DND-41 (cell line): ENCODE data around the gene C12orf75.

Experiments used
- ATAC-seq: fragments of 200-7000 bp; cut with Tn5 transposase; 3 replicates; pipeline ENCODE4 v1.9.1; 2021; ENCODE audit warnings: low read depth; ENCODE audit not compliant: insufficient read depth
- DNase-seq: peaks from one replicate; pipeline ENCODE4 v3.0.0-alpha.2; 2020
- H2AFZ ChIP-seq: 2 replicates; pipeline ENCODE4 v1.6.0; 2012; ENCODE audit warnings: low read depth, low read length
- H3K27ac ChIP-seq: 2 replicates; pipeline ENCODE4 v1.5.1; 2012; ENCODE audit warnings: low read length, inconsistent platforms
- H3K27me3 ChIP-seq: fragments of 200-600 bp; sonication (generic); 2 replicates; pipeline ENCODE4 v1.6.0; 2012; ENCODE audit warnings: low read length, mild to moderate bottlenecking, inconsistent platforms; ENCODE audit not compliant: insufficient read depth, poor library complexity
- H3K36me3 ChIP-seq: 2 replicates; pipeline ENCODE4 v1.5.1; 2012; ENCODE audit warnings: low read length, inconsistent platforms; ENCODE audit not compliant: insufficient read depth
- H3K4me1 ChIP-seq: 2 replicates; pipeline ENCODE4 v1.5.1; 2012; ENCODE audit warnings: mild to moderate bottlenecking, low read length; ENCODE audit not compliant: insufficient read depth
- H3K4me2 ChIP-seq: 2 replicates; pipeline ENCODE4 v1.6.0; 2012; ENCODE audit warnings: mild to moderate bottlenecking, moderate library complexity, low read length, inconsistent platforms; ENCODE audit not compliant: insufficient read depth
- H3K4me3 ChIP-seq, 2 experiments: fragments of 200-600 bp in 1 of 2; shearing (Covaris generic) in 1 of 2; 2 replicates each; pipeline ENCODE4 v1.5.1; 2012 to 2016; ENCODE audit warnings: inconsistent platforms in 2 of 2, low read length in 2 of 2, mild to moderate bottlenecking in 2 of 2, low read depth in 1 of 2, moderate library complexity in 1 of 2
- H3K79me2 ChIP-seq: 2 replicates; pipeline ENCODE4 v1.6.0; 2012; ENCODE audit warnings: low read length, inconsistent platforms; ENCODE audit not compliant: insufficient read depth
- H3K9ac ChIP-seq: 2 replicates; pipeline ENCODE4 v1.6.0; 2012; ENCODE audit warnings: low read depth, mild to moderate bottlenecking, inconsistent platforms, low read length, moderate library complexity
- H3K9me3 ChIP-seq: 2 replicates; pipeline ENCODE4 v1.5.1; 2012; ENCODE audit warnings: low read length, moderate library complexity, mild to moderate bottlenecking, inconsistent platforms; ENCODE audit not compliant: insufficient read depth, severe bottlenecking
- H4K20me1 ChIP-seq: 2 replicates; pipeline ENCODE4 v1.6.0; 2012; ENCODE audit warnings: low read length; ENCODE audit not compliant: insufficient read depth
- CTCF ChIP-seq: IDR thresholded peaks from 2 replicates; pipeline ENCODE4 v1.5.1; 2012; ENCODE audit warnings: borderline replicate concordance, low read length, moderate library complexity, mild to moderate bottlenecking; ENCODE audit not compliant: poor library complexity, severe bottlenecking; ENCODE audit errors: extremely low read depth
- EZH2 ChIP-seq: IDR thresholded peaks from 3 replicates; pipeline ENCODE4 v1.6.1; 2012; ENCODE audit warnings: borderline replicate concordance, low read depth, mild to moderate bottlenecking, moderate library complexity, low read length, inconsistent platforms; ENCODE audit not compliant: severe bottlenecking

Gene C12orf75

GRCh38 chr12:105369014-105369413 lies 38.5 kb downstream of the C12orf75 start:
- H3K4me2 ChIP-seq = no peak overlapping the region
- no peaks in the 10 kb centered on the region for H3K4me1 ChIP-seq
- DNase-seq (no peak), ATAC-seq (no peak)
- peaks cover 77% of the 10 kb centered on the region for H3K36me3 ChIP-seq
- H2AFZ ChIP-seq = no peak overlapping the region
- H3K9me3 ChIP-seq = no peaks in the 10 kb centered on the region
- no peaks in the 10 kb centered on the region for H3K27me3 ChIP-seq
- TF ChIP-seq EZH2 = no peak
- peak; percentile 7 for TF ChIP-seq CTCF
- no peak overlapping the region for H3K4me3 ChIP-seq
- H4K20me1 ChIP-seq = no peaks in the 10 kb centered on the region
- no peak overlapping the region for H3K27ac ChIP-seq
- H3K79me2 ChIP-seq = peaks cover 10% of the 10 kb centered on the region; the same call in 1 of the 2 replicates
- H3K9ac ChIP-seq = no peak overlapping the region

GRCh38 chr12:105374303-105374702 lies 43.8 kb downstream of the C12orf75 start:
- Histone ChIP-seq H3K27ac (no peak overlapping the region), H3K4me1 (no peaks in the 10 kb centered on the region), H3K79me2 (no peaks in the 10 kb centered on the region), H3K4me3 (no peak overlapping the region), H3K9ac (no peak overlapping the region), H3K27me3 (no peaks in the 10 kb centered on the region), H3K4me2 (no peak overlapping the region), H3K9me3 (no peaks in the 10 kb centered on the region), H4K20me1 (no peaks in the 10 kb centered on the region), H2AFZ (no peak overlapping the region), H3K36me3 (peaks cover 47% of the 10 kb centered on the region)
- ATAC-seq (no peak), DNase-seq (no peak)
- TF ChIP-seq CTCF = no peak
- TF ChIP-seq EZH2 = no peak

- no peak overlapping the region for H3K4me2 ChIP-seq
- peaks cover 23% of the 10 kb centered on the region for H3K36me3 ChIP-seq
- no peak overlapping the region for H3K4me3 ChIP-seq
- no peaks in the 10 kb centered on the region for H3K79me2 ChIP-seq
- DNase-seq = no peak
- no peaks in the 10 kb centered on the region for H3K27me3 ChIP-seq
- H3K27ac ChIP-seq = no peak overlapping the region
- H3K9ac ChIP-seq = no peak overlapping the region
- ATAC-seq = no peak; the same call in 2 of the 3 replicates
- no peaks in the 10 kb centered on the region for H4K20me1 ChIP-seq
- H3K9me3 ChIP-seq = no peaks in the 10 kb centered on the region
- TF ChIP-seq CTCF = no peak
- no peak for TF ChIP-seq EZH2
- no peak overlapping the region for H2AFZ ChIP-seq
- no peaks in the 10 kb centered on the region for H3K4me1 ChIP-seq
Observed at GRCh38 chr12:105377077-105377476, 46.6 kb downstream of the C12orf75 start.

- Histone ChIP-seq H4K20me1 (no peaks in the 10 kb centered on the region), H3K79me2 (no peaks in the 10 kb centered on the region), H3K4me3 (no peak overlapping the region), H3K27me3 (no peaks in the 10 kb centered on the region), H3K4me2 (no peak overlapping the region), H3K4me1 (no peaks in the 10 kb centered on the region), H3K9ac (no peak overlapping the region), H3K36me3 (peaks cover 7% of the 10 kb centered on the region), H2AFZ (no peak overlapping the region), H3K9me3 (no peaks in the 10 kb centered on the region), H3K27ac (no peak overlapping the region)
- DNase-seq (no peak), ATAC-seq (no peak)
- TF ChIP-seq EZH2 (no peak), CTCF (peak; percentile 43)
Observed at GRCh38 chr12:105378911-105379310, 48.4 kb downstream of the C12orf75 start.
